ENCODE data around the gene ATP6V0C. TPM values are rescaled to one million over a fixed set of nuclear protein-coding genes. Genes with fewer than 3 reads are reported as not detected.

Gene ATP6V0C
- 22.9 TPM for total RNA-seq

GRCh38 chr16:2513405-2514332 is at the start of gene ATP6V0C:
TSS of gene ATP6V0C (plus strand) at chr16:2513952. CDS start at chr16:2514104, 152 bp downstream.
- DNase-seq, result peak; percentile 96

DNA sequence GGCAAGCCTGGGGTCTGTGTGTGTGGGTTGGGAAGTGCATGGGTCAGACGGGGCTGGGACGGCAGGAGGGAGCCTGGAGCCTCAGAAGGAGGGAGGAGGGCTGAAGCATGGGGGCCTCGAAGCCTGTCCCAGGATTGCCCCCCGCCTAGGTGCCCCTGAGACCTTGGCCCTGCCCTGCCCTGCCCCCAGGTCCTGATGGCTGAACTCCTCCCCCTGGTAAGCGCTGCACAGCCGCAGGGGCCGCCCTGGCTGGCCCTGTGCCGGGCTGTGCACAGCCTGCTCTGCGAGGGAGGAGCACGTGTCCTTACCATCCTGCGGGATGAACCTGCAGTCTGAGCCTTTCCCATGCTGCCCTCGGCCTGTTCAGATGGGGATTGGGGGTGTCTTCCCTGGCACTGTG is 49.4 kb upstream of the ATP6V0C start:
- DNase-seq, result no peak

DNA sequence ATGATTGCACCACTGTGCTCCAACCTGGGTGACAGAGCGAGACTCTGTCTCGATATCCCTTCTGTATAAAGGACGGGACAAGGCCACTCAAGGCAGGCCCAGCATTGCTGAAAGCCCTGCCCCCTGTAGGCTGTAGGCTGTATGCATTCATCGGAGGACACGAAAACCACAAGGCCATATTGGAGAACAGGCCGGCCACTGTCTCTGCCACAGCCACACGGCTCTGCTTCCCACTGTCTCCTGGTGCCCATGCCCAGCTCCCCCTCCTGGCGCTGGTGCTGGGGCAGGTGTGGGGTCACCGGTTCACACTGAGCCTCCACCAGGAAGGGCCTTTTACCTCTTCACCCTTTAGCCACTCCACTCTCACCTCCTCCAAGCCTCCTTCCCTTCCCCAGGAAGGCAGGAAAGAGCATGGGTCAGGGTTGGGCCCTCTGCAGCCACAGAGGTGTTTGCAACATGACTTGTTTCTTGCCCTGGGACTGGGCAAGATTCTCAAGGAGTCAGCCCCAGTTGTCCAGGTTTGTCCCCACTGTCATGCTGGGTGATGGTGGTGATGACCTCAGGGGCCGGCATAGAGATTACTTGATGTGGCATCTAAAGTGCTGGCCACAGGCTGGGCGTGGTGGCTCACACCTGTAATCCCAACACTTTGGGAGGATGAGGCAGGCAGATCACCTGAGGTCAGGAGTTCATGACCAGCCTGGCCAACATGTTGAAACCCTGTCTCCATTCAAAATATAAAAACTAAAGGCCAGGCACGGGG is 47.9 kb upstream of the ATP6V0C start:
- no peak for DNase-seq

- DNase-seq, result no peak
Observed at GRCh38 chr16:2466667-2467527, 46.9 kb upstream of the ATP6V0C start.

- DNase-seq, result peak; percentile 93
Observed at GRCh38 chr16:2467528-2468232, 46.1 kb upstream of the ATP6V0C start.

GRCh38 chr16:2468233-2468724 is 45.5 kb upstream of the ATP6V0C start:
- DNase-seq, result peak; percentile 59

- peak; percentile 50 for DNase-seq
Observed at GRCh38 chr16:2468725-2469398, 44.9 kb upstream of the ATP6V0C start.

GRCh38 chr16:2469399-2470233 is 44.1 kb upstream of the ATP6V0C start:
- no peak for DNase-seq

GRCh38 chr16:2470234-2470601 is 43.5 kb upstream of the ATP6V0C start:
- no peak for DNase-seq

DNA sequence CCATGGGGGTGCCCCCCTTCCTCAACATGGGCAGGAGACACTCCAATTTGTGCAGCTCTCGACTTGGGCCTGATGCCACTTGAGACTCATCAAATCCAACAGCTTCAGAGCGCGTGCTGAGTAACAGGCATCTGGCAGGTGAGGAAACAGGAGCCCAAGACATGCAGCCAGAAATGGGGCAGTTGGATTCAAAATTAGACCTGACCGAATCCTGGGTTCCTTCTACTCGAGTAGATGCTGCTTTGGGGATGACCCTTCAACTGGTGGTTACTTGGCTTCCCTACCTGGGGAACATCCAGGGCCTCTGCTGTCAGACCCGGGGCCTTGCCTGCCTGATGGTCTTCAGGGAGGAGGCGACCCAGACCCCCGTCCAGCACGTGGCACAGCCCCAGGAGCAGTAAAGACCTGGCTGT is 43.1 kb upstream of the ATP6V0C start:
- peak; percentile 81 for DNase-seq

DNA sequence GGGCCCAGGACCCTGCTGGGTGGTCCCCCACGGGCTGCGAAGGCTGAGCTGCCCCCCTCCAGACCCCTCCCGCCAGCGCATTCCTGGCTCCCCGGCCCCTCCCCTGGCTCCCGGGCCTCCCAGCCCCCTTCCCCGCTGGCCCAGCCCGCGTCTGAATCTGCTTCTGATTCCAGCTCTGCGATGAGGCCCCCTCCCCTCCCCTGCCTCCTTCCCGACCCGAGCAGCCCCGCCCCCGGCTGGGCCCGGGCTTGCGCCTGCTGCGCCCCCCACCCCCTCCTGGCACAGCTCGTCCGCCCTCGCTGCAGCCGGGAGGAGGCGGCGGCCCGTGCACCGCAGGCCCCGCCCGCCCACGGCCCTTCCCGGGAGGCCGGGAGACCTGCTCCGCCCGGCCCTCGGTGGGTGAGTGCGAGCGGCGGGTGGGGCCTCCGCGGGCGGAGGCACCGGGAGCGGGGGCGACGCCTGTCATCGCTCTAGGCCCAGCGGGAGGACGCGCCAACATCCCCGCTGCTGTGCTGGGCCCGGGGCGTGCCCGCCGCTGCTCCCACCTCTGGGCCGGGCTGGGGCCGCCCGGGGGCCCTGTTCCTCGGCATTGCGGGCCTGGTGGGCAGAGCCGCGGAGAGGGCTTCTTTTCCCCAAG is 42.6 kb upstream of the ATP6V0C start, which contains the start of gene NTN3:
Gene NTN3 (plus strand): TSS at position 282 of the 637 bp plus-strand sequence. CDS start 405 bp downstream, outside the sequence.
- DNase-seq, result peak; percentile 85

GRCh38 chr16:2471653-2472487 is 41.9 kb upstream of the ATP6V0C start:
- DNase-seq, result no peak

DNA sequence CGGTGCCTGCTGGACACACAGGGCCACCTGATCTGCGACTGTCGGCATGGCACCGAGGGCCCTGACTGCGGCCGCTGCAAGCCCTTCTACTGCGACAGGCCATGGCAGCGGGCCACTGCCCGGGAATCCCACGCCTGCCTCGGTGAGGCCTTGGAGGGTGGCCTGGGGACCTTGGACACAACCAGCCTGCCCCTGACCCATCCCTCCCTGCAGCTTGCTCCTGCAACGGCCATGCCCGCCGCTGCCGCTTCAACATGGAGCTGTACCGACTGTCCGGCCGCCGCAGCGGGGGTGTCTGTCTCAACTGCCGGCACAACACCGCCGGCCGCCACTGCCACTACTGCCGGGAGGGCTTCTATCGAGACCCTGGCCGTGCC is 41.3 kb upstream of the ATP6V0C start:
- DNase-seq, result no peak

DNA sequence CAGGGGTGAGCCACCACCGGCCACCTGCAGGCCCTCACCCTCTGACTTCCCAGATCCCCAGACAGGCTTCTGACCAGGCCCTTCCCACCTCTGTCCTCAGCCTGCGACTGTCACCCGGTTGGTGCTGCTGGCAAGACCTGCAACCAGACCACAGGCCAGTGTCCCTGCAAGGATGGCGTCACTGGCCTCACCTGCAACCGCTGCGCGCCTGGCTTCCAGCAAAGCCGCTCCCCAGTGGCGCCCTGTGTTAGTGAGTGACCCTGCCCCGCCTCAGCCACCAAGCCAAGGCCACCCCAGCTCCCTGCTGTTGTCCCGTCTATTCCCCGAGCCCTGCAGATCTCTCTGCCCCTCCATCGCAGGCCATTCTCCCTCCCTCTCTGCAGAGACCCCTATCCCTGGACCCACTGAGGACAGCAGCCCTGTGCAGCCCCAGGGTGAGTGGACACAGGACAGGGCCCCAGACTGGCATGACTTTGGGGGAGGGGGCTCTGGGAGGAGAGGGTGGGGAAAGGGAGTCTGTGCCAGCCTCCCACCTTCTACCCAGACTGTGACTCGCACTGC is 40.8 kb upstream of the ATP6V0C start:
- DNase-seq, result no peak

- DNase-seq, result no peak
Observed at GRCh38 chr16:2473446-2473926, 40.3 kb upstream of the ATP6V0C start.

DNA sequence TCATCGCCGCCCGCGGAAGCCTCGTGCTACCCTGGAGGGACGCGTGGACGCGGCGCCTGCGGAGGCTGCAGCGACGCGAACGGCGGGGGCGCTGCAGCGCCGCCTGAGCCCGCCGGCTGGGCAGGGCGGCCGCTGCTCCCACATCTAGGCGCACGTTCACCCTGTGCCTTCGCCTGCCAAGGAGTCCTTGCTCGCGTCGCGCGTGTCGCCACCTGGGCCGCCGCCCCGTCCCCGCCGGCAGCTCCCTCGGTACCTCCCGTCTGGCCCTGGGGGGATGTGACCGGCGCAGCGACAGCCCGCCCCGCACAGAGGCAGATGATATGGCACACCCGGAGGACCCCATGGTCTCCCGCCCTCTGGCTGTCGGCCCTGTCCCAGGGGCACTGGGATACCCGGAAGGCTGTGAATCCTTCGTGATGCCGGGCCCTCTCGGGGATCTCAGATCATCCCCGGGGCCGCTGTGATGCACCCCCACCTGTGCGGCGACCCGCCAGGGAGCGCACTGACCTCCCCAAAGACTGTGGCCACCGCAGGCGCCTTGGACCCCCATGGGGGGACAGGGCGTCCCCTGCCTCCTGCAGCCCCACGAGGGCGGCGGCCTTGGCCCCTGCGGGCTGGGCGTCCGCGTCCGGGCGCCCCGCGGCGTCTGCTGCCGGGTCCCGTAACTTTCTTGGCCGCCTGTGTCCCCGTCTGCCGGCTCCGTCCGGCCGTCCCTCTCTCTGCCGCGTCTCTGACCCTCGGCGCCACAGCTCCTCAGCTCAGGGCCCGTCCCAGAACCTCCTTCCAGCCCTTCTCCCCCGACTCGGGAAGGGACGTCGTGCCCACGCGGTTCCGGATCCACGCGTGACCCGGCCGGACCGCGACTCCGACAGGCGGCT is 39.5 kb upstream of the ATP6V0C start:
- peak; percentile 53 for DNase-seq

Data from tongue (tissue), 2 donors.